HG03571 (cell line): ENCODE measurements around the gene PRR36.

Experiments used
- ATAC-seq: cut with Tn5 transposase; IDR thresholded peaks from one replicate; pipeline ENCODE4 v1.9.1; 2021; ENCODE audit not compliant: unreplicated experiment

The PRR36 gene

GRCh38 chr19:7848779-7849457 lies 25.3 kb downstream of the PRR36 start:
- ATAC-seq: no peak

DNA sequence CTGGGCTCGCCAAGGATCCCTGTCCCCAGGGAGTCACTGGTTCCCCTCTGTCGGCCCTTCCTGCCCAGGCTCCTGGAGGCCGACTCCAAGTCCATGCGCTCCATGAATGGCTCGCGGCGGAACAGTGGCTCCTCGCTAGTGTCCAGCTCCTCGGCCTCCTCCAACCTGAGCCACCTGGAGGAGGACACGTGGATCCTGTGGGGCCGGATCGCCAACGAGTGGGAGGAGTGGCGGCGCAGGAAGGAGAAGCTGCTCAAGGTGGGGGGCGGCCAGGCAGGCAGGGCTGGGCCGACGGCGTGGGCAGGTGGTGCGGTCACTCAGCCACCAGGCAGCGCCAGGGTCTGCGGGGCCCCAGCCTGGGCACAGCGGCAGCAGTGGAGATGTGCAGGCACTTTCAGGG lies 26.5 kb downstream of the PRR36 start:
- no peak for ATAC-seq

GRCh38 chr19:7846155-7846646 lies 28.0 kb downstream of the PRR36 start:
- ATAC-seq: no peak

DNA sequence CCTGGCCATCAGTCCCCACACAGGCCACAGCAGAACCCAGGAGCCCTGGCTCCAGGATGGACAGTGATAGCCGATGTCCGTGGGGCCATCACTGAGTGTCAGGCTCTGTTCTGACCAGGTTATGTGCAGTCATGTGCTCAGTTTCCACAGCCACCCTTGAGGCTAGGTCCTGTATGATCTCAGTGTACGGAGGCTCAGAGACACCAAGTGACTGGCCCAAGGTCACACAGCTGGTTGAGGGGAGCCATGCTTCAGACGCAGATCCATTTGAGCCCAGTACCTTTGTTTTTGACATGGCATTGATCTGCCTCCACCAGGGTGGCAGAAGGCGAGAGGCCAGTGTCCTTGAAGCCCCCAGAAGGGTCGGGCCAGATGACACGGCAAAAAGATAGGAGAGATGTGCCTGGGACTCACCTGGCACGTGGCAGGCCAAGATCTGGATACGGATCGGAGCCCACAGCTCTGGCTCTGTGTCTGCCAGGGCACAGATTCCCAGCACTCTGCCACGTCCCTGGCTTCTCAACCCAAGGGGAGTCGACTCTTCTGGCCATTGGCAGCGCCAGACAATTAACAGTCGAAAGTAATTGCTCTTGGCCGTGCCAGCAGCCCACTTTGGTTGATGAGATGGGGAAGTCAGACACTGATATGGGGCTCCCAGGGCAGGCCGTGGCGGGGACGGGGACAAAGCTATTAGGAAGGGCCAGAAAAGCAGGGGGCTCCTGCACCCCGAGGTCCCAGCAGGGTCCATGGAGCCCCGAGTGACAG lies 28.6 kb downstream of the PRR36 start:
- ATAC-seq: no peak

DNA sequence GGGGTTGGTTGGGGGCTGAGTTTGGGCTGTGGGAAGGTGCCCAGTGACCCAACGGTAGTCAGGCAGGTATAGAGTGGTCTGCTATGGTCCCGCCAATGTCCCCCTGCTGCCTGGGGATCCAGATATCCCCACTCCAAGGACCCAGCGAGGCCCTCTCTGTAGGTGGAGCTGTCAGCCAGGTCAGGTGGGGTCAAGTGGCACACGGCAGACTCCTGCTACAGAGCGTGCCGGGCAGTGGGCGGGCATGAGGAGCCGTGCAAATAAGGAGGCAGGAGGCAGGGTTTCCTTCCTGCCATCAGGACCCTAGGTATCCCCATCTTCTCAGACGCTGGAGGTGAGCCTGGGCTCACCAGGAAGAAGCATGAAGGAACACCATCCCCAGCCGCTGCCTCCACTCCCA lies 29.2 kb downstream of the PRR36 start:
- ATAC-seq: no peak

GRCh38 chr19:7844405-7844804 lies 29.8 kb downstream of the PRR36 start:
- ATAC-seq: no peak

- no peak for ATAC-seq
Observed at GRCh38 chr19:7843521-7843920, 30.7 kb downstream of the PRR36 start.

GRCh38 chr19:7842661-7843294 lies 31.4 kb downstream of the PRR36 start:
- ATAC-seq: no peak

- no peak for ATAC-seq
Observed at GRCh38 chr19:7841751-7842660, 32.2 kb downstream of the PRR36 start.

DNA sequence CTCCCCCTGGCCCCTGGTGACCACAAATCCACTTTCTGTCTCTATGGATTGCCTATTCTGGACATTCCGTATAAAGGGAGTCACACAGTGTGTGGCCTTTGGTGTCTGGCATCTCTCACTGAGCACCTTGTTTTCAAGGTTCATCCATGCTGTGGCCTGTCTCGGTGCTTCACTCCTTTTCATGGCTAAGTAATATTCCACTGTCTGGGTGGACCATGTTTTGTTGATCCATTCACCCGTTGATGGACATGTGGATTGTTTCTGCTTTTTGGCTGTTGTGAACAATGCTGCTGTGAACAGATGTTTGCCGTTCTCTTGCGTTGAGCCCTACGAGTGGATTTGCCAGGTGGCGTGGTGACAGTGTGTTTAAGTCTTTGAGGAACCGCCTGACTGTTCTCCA lies 33.6 kb downstream of the PRR36 start:
- ATAC-seq: no peak

- no peak for ATAC-seq
Observed at GRCh38 chr19:7839476-7839875, 34.7 kb downstream of the PRR36 start.

DNA sequence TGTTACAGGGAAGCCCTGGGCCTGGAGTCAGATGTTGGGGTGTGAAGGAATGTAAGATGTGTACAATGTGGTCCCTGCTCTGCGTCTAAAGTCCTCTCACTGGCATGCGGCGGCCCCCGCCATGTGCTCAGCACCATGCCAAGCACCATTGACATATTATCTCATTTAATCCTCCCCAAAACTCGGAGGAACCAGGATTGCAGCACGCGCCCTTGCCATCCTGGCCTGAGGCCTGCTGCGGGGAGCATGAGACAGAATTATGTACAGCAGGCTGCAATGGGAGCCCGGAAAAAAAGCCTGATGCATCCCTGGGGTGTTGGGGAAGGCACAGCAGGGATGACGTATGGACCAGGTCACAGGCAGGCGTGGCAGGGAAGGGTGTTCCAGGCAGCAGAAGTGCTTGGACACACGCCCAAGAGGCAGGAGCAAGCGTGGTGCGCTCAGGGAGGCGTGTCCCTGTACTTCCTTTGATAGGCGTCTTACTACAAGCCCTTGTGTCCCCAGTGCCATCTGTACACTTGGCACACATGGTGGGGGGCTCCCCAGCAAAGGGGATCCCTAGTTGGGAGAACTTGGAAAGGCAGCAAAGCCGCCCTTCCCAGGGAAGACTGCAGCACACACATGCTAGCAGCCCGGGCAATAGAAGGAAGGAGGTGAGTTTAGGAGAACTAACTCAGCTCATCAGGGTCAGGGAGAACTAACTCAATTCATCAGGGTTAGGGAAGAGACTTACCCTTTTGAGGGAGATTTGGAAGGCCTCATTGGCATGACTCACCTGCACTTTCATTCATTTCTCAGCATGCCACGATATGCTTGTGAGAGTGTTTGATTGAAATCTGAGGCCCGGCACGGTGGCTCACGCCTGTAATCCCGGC lies 40.7 kb downstream of the PRR36 start:
- ATAC-seq: no peak

- no peak for ATAC-seq
Observed at GRCh38 chr19:7832781-7833180, 41.4 kb downstream of the PRR36 start.

DNA sequence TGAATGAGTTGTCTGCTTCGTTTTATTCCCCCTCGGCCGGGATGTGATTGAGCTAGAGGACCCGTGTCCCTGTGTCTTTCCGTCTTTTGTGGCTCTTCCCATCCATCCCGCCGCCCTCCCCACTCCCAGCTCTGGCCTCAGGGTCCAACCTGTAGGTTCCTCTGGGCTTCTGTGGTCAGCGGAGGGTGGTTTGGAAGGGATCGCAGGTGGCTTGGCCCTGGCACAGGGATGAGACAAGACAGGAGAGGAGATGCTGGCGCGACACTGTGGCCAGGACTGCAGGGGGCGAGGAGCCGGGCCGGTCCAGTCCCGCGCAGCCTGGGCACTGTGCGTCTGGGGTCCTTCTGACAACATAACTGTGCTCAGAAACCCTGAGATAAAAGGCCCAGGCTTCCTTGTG lies 42.2 kb downstream of the PRR36 start:
- ATAC-seq: no peak

- ATAC-seq: no peak
Observed at GRCh38 chr19:7831452-7831851, 42.7 kb downstream of the PRR36 start.

GRCh38 chr19:7830823-7831222 lies 43.4 kb downstream of the PRR36 start:
- no peak for ATAC-seq

DNA sequence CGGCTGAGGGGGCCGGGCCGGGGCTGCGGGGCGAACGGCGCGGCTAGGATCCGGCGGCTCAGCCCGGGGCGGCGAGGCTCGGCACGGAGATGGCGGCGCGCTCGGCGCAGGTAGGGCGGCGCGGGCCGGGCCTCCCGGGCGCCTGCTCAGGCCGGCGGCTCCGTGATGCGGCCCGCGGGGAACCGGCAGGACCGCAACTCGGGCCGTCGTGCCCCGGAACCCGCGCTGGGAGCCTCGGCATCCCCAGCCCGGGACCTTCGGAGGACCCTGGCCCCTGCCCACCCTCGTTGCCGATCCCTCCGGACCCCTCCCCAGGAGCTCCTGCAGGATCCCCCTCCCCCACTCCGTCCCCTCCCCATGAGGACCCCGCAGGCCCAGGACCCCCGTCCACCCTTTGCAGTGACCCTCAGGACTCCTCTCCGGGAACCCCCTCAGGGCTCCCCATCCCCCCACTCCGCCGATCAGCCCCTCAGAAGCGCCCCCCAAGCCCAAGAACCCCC lies 43.9 kb downstream of the PRR36 start:
- ATAC-seq: no peak

GRCh38 chr19:7829561-7830271 lies 44.5 kb downstream of the PRR36 start, which contains the start of gene EVI5L:
EVI5L (plus strand) TSS chr19:7830218; CDS start chr19:7846543, 16,325 bp downstream.
- ATAC-seq: peak; percentile 79

- ATAC-seq: no peak
Observed at GRCh38 chr19:7829166-7829520, 45.0 kb downstream of the PRR36 start.
